RWPE2 (cell line): ENCODE data around the gene GPR68.

Experiments used
- ATAC-seq: fragments of 200-7000 bp; cut with Tn5 transposase; 3 replicates; pipeline ENCODE4 v1.9.1; 2021; ENCODE audit warnings: low read depth
- DNase-seq: peaks from one replicate; pipeline ENCODE4 v3.0.0-alpha.2; 2020; ENCODE audit warnings: low spot score
- H3K27ac ChIP-seq: fragments of 450-650 bp; 2 replicates; pipeline ENCODE4 v1.5.1; 2017; ENCODE audit warnings: mild to moderate bottlenecking; ENCODE audit not compliant: poor library complexity, severe bottlenecking
- H3K27me3 ChIP-seq: fragments of 250-450 bp; sonication (Bioruptor Pico); 2 replicates; pipeline ENCODE4 v1.5.1; 2021; ENCODE audit warnings: mild to moderate bottlenecking, moderate library complexity; ENCODE audit not compliant: insufficient read depth, poor library complexity, severe bottlenecking
- H3K36me3 ChIP-seq: fragments of 250-450 bp; sonication (Bioruptor Pico); 2 replicates; pipeline ENCODE4 v1.5.1; 2020; ENCODE audit warnings: low read depth, mild to moderate bottlenecking, moderate library complexity
- H3K4me1 ChIP-seq: fragments of 250-450 bp; sonication (Bioruptor Pico); 2 replicates; pipeline ENCODE4 v1.5.1; 2021; ENCODE audit warnings: mild to moderate bottlenecking, moderate library complexity; ENCODE audit not compliant: insufficient read depth, poor library complexity, severe bottlenecking
- H3K4me3 ChIP-seq: fragments of 250-450 bp; sonication (Bioruptor Pico); 2 replicates; pipeline ENCODE4 v1.5.1; 2021; ENCODE audit warnings: mild to moderate bottlenecking, moderate library complexity; ENCODE audit not compliant: severe bottlenecking
- H3K9me3 ChIP-seq: fragments of 250-450 bp; sonication (Bioruptor Pico); 2 replicates; pipeline ENCODE4 v1.5.1; 2021; ENCODE audit warnings: mild to moderate bottlenecking, moderate library complexity; ENCODE audit not compliant: severe bottlenecking
- CTCF ChIP-seq: fragments of 450-650 bp; IDR thresholded peaks from one replicate; pipeline ENCODE4 v1.5.1; 2017; ENCODE audit warnings: mild to moderate bottlenecking, moderate library complexity; ENCODE audit not compliant: poor library complexity, severe bottlenecking

Gene GPR68

GRCh38 chr14:91193069-91193468 is 51.4 kb downstream of the GPR68 start:
- Histone ChIP-seq H3K4me1 (no peaks in the 10 kb centered on the region), H3K36me3 (peaks cover 19% of the 10 kb centered on the region), H3K27me3 (no peaks in the 10 kb centered on the region), H3K27ac (no peak overlapping the region), H3K4me3 (no peak overlapping the region), H3K9me3 (no peaks in the 10 kb centered on the region)
- DNase-seq, result no peak
- no peak for TF ChIP-seq CTCF
- no peak for ATAC-seq

GRCh38 chr14:91190853-91191252 is 53.7 kb downstream of the GPR68 start:
- ATAC-seq (no peak), DNase-seq (no peak)
- Histone ChIP-seq H3K9me3 (no peaks in the 10 kb centered on the region), H3K4me1 (no peaks in the 10 kb centered on the region), H3K4me3 (no peak overlapping the region), H3K36me3 (peaks cover 16% of the 10 kb centered on the region), H3K27ac (no peak overlapping the region), H3K27me3 (no peaks in the 10 kb centered on the region)
- no peak for TF ChIP-seq CTCF

GRCh38 chr14:91187271-91187670 is 57.2 kb downstream of the GPR68 start:
- no peaks in the 10 kb centered on the region for H3K4me1 ChIP-seq
- no peak for DNase-seq
- H3K27ac ChIP-seq, result no peak overlapping the region
- no peak overlapping the region for H3K4me3 ChIP-seq
- no peak for TF ChIP-seq CTCF
- no peaks in the 10 kb centered on the region for H3K9me3 ChIP-seq
- no peaks in the 10 kb centered on the region for H3K27me3 ChIP-seq
- ATAC-seq, result no peak; the same call in 2 of the 3 replicates
- H3K36me3 ChIP-seq, result peaks cover 19% of the 10 kb centered on the region

- no peak for DNase-seq
Observed at GRCh38 chr14:91186515-91187066, 57.9 kb downstream of the GPR68 start.

More at GRCh38 chr14:91186515-91187066, 57.9 kb downstream of the GPR68 start:
- Histone ChIP-seq H3K27me3 (no peaks in the 10 kb centered on the region), H3K4me1 (no peaks in the 10 kb centered on the region), H3K4me3 (no peak overlapping the region), H3K36me3 (peaks cover 22% of the 10 kb centered on the region), H3K9me3 (no peaks in the 10 kb centered on the region), H3K27ac (no peak overlapping the region)
- no peak for TF ChIP-seq CTCF
- ATAC-seq, result peak; percentile 58; the same call in 1 of the 3 replicates
